Measurements from ENCODE around the gene PKM.

PKM gene

GRCh38 chr15:72237029-72237852 is 6.3 kb upstream of the PKM start:
- no peak for TF ChIP-seq CTCF (IDR thresholded peaks at IDR 0.05; ENCODE audit: borderline replicate concordance, control extremely low read depth, extremely low read depth, insufficient read depth, missing control alignments)
- peak; percentile 53 for DNase-seq (ENCODE audit: low spot score)
- in situ Hi-C loops (cut with MboI; ENCODE audit: low sequenced_read_pairs, unreplicated experiment): no loop called here

GRCh38 chr15:72236381-72237003 is 5.5 kb upstream of the PKM start:
- in situ Hi-C loops (cut with MboI; ENCODE audit: low sequenced_read_pairs, unreplicated experiment): no loop called here
- no peak for TF ChIP-seq CTCF (IDR thresholded peaks at IDR 0.05; ENCODE audit: borderline replicate concordance, control extremely low read depth, extremely low read depth, insufficient read depth, missing control alignments)
- no peak for DNase-seq (ENCODE audit: low spot score)

- in situ Hi-C loops (cut with MboI; ENCODE audit: low sequenced_read_pairs, unreplicated experiment): no loop called here
- no peak for DNase-seq (ENCODE audit: low spot score)
- TF ChIP-seq CTCF (IDR thresholded peaks at IDR 0.05; ENCODE audit: borderline replicate concordance, control extremely low read depth, extremely low read depth, insufficient read depth, missing control alignments): no peak
These were observed 4.3 kb upstream of the PKM start for GRCh38 chr15:72235298-72235697.

- no peak for DNase-seq (ENCODE audit: low spot score)
- TF ChIP-seq CTCF (IDR thresholded peaks at IDR 0.05; ENCODE audit: borderline replicate concordance, control extremely low read depth, extremely low read depth, insufficient read depth, missing control alignments): no peak
- in situ Hi-C loops (cut with MboI; ENCODE audit: low sequenced_read_pairs, unreplicated experiment): no loop called here
These were observed 2.8 kb upstream of the PKM start for GRCh38 chr15:72233769-72234168.

GRCh38 chr15:72231833-72232478 is 966 bp upstream of the PKM start:
- in situ Hi-C loops (cut with MboI; ENCODE audit: low sequenced_read_pairs, unreplicated experiment): no loop called here
- DNase-seq (ENCODE audit: low spot score): peak; percentile 47
- TF ChIP-seq CTCF (IDR thresholded peaks at IDR 0.05; ENCODE audit: borderline replicate concordance, control extremely low read depth, extremely low read depth, insufficient read depth, missing control alignments): no peak

GRCh38 chr15:72230197-72231065 is 559 bp downstream of the PKM start:
- no peak for TF ChIP-seq CTCF (IDR thresholded peaks at IDR 0.05; ENCODE audit: borderline replicate concordance, control extremely low read depth, extremely low read depth, insufficient read depth, missing control alignments)
- DNase-seq (ENCODE audit: low spot score): peak; percentile 81

More at GRCh38 chr15:72230197-72231065, 559 bp downstream of the PKM start:
- in situ Hi-C loops (cut with MboI; ENCODE audit: low sequenced_read_pairs, unreplicated experiment): no loop called here

Data from GM13976 (cell line).